GM21526 (cell line): ENCODE results near the gene RBM10.
A peak's percentile ranks its signal among the peaks of the same experiment; 100 is the strongest.

Experiments used
- ATAC-seq: cut with Tn5 transposase; IDR thresholded peaks from one replicate; pipeline ENCODE4 v1.9.1; 2021; ENCODE audit warnings: moderate library complexity; ENCODE audit not compliant: unreplicated experiment, low FRiP score

RBM10 gene

GRCh38 chrX:47232197-47232802 lies 87.3 kb downstream of the RBM10 start:
- ATAC-seq: no peak

DNA sequence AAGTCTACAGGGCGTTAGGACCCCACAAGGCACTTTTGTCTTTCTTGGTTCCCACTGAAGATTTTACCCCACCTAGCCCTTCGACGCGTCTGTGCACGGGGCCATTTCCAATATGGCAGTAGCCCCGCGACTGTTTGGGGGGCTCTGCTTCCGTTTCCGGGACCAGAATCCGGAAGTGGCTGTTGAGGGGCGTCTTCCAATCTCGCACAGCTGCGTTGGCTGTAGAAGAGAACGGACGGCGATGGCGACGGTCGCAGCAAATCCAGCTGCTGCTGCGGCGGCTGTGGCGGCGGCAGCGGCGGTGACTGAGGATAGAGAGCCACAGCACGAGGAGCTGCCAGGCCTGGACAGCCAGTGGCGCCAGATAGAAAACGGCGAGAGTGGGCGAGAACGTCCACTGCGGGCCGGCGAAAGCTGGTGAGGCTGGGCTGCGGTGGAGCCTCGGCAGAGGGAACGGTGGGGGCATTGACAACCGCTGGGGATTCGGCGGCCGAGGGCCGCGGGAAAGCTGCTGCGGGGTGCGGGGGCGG lies 87.8 kb downstream of the RBM10 start, which contains the start of gene USP11:
USP11 (plus strand) TSS at position 207 of the 530 bp plus-strand sequence; CDS start at position 242, 35 bp downstream.
- peak; percentile 14 for ATAC-seq

DNA sequence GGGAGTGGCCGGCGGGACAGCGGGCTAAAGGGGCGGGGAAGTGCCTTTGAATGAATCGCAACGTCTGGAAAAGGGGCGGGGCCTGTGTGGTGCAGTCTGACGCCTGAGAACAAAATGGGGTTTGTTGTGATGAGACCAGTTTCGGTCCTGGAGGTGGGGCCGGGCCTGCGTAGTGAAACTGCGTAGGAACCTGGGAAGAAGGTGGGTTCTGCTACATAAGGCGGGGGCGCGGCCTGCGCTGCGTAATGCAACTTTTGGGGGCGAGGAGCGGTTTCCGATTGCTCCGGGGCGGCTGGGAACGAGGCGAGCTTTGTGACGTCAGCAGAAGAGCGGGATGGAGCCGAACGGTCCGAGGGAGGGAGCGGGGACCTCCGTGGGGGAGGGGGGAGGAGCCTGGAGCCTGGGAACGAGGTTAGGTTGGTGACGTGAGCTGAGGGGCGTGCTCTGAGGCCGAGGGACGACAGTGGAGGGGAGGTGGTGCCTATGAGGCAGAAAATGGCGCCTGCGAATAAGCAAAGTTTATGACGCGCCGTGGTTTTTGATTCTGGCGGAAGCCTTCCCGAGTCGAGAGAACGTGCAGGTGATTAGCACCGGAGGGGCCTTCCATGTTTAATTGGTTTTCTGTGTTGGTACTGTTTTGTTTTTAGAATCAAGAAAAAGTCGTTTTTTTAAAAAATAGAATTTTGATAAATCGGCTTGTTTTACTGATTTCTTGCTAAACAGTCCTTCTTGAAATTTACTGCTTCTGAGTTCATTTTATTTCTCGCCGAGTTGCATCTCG lies 88.5 kb downstream of the RBM10 start:
- ATAC-seq: peak; percentile 69

DNA sequence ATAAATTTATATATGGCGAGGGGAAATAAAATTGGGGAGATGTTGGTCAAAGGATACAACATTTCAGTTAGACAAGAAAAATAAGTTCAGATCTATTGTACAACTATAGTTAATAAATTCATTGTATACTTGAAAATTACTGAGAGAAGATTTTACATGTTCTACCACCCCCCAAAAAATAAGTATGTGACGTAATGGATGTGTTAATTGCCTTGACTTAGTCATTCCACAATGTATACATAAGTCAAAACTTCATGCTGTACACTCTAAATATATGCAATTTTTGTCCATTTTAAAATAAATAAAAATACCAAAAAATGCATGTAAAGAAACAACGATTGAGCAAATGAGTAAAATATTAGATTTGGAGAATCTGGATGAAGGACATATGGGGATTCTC lies 89.6 kb downstream of the RBM10 start:
- no peak for ATAC-seq

DNA sequence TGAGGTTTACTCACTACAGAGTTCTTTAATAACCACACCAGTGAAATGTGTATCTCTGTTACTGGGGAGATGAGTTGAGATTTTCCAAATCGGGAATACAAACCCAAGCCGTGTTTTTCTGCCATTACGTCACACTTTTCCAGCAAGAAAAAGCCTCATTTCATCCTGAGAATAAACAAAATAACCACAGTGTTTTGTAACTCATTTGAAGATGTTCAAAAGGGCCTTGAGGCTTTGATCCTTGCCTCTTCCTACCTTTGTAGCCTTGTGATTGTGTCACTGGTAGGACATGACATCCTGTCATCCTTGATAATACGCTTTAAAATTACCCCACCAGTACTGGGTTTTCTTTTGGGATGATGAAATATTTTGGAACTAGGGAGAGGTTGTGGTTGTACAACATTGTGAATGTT lies 90.7 kb downstream of the RBM10 start:
- ATAC-seq: no peak
